Prostate gland (tissue), 2 donors: ENCODE results near the gene CDK5R1.

Experiments
- CTCF ChIP-seq, 4 experiments: fragments of 200-600 bp in 2 of 4; fragments of 450-650 bp in 2 of 4; sonication (generic) in 2 of 4; IDR thresholded peaks; 1 replicate in 3 of 4; 2 replicates in 1 of 4; pipeline ENCODE4 v1.5.1; 2016 to 2019; ENCODE audit warnings: antibody characterized with exemption in 4 of 4, mild to moderate bottlenecking in 2 of 4, moderate library complexity in 2 of 4
- POLR2A ChIP-seq: fragments of 450-650 bp; IDR thresholded peaks from one replicate; pipeline ENCODE4 v1.6.1; 2016; ENCODE audit warnings: antibody characterized with exemption, mild to moderate bottlenecking
- POLR2AphosphoS5 ChIP-seq: sonication (generic); formaldehyde crosslinking; IDR thresholded peaks from one replicate; pipeline ENCODE4 v1.6.1; 2017; ENCODE audit warnings: antibody characterized with exemption

GRCh38 chr17:32488604-32489180, 1.9 kb downstream of the CDK5R1 start:
- TF ChIP-seq CTCF (IDR thresholded peaks at IDR 0.05) (no peak), POLR2A (no peak), POLR2AphosphoS5 (no peak)
